Measurements from ENCODE around the gene DNM3.

Gene DNM3

DNA sequence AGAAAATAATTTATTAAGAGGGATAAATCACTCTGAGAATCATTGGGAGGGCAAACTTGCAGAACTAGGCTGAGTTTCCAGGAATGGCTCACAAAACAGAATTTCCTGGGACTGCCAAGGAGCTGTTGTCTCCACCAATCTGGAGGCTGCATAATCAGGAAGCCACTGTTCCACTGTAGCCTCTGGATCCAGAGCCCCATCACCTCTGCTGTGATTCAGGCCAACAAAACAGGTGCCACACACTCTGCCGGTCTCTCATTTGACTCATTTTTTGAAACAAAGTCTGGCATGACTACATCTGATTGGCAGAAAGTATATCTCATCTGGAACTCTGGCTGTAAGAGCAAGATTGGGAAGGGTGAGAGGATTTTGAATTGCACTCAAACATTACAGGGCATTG lies 400.2 kb downstream of the DNM3 start:
- no peak for DNase-seq (ENCODE audit: low read depth)
- H3K4me3 ChIP-seq (ENCODE audit: low read depth, low read length) = no peak overlapping the region
- no peak for TF ChIP-seq CTCF (conservative IDR thresholded peaks at IDR 0.05; ENCODE audit: low read depth, low read length)

DNA sequence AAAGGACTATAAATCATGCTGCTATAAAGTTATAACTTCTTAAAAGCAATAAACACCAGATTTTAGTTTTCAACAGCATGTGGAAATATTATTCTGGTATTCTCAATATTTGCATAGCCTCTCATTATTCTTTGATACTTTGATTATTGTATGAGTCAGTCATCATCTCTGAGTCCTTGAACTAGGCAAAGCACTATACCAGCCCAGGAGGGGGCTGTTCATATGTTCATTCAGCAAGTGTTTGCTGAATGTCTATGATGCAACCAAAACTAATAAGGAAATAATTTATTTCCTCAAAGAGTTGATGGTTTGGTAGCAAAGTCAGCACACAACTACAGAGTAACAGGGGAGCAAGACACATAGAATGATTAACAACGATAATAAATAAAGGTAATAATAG lies 403.6 kb downstream of the DNM3 start:
- TF ChIP-seq CTCF (conservative IDR thresholded peaks at IDR 0.05; ENCODE audit: low read depth, low read length) = no peak
- DNase-seq (ENCODE audit: low read depth) = no peak
- no peak overlapping the region for H3K4me3 ChIP-seq (ENCODE audit: low read depth, low read length)

- no peak for DNase-seq (ENCODE audit: low read depth)
- TF ChIP-seq CTCF (conservative IDR thresholded peaks at IDR 0.05; ENCODE audit: low read depth, low read length) = no peak
Measured at GRCh38 chr1:172245788-172246187, 404.5 kb downstream of the DNM3 start.

DNA sequence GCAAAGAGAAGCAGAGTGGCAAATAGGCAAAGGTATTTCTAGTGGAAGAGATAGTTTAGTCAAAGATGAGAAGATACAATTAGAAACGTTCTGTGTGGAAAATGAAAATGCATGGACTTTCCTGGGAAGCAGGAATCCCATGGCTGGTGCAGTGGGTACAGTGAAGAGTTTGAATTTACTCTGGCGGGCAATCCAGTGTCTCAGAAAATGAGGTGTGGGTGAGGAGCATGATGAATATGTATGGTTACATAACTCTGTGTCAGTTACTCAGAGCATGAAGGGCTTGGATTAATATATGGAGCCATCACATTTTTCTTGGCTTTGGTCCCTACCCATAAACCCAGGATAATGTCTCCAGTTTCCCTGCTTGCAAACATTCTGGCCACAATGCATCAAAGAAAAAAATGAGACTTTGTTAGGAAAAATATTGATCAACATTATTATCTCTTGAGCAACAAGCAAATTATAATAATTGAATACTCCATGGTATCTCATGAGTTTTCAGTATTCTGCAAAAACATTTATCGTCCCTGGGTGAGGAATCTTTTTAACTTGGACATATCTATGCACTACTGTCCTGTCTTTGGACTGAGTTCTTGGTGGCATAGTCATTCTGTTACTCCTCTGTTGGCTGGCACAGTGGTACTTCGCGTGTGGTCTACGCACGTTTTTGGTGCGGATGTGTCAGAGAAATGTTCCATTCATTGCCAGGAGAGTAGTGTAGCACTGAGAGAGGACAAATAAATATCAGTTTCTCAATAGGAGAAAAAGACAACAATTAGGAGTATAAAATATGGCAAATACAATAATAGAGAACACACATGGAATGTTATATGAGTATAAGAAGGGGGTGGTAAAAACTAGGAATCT lies 405.5 kb downstream of the DNM3 start:
- DNase-seq (ENCODE audit: low read depth) = no peak
- no peak for TF ChIP-seq CTCF (conservative IDR thresholded peaks at IDR 0.05; ENCODE audit: low read depth, low read length)
- no peak overlapping the region for H3K4me3 ChIP-seq (ENCODE audit: low read depth, low read length)

More at GRCh38 chr1:172245788-172246187, 404.5 kb downstream of the DNM3 start:
- no peak overlapping the region for H3K4me3 ChIP-seq (ENCODE audit: low read depth, low read length)

DNA sequence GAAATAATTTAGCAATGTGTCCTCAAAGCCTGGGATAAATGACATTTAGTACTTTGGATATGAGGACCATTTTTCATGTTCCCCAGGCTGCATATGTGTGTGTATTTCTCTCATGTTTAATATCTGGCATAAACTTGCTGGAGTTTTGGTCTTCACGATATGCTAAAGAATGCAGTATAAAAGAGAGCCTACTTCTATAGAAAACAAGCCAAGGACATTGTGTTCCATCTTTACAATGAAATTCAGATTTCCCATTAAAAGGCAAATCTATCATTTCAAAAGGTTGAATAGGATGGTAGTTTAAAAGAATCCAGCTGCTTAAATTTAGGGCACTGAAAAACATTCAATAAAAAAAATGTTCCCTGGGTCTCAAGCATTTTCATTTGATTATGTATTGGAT lies 410.2 kb downstream of the DNM3 start:
- no peak overlapping the region for H3K4me3 ChIP-seq (ENCODE audit: low read depth, low read length)
- DNase-seq (ENCODE audit: low read depth) = no peak
- no peak for TF ChIP-seq CTCF (conservative IDR thresholded peaks at IDR 0.05; ENCODE audit: low read depth, low read length)

DNA sequence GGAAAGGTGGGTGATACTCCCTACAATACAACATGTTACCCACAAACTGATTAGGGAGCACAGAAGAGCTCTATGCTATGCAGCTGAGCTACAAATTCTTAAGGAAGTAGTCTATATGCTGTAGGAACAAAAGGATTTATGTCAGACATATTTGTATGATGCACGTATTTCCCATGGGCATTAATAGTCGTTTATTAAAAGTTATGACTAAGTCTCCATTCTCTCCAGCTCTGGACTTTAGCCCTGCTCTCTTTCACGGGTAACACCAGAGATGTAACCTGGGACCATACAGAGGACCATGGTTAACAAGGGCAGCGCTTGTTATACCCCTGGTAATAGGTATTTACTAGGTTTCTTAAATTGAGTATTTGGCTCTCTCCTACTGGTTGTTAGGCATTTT lies 411.0 kb downstream of the DNM3 start:
- no peak overlapping the region for H3K4me3 ChIP-seq (ENCODE audit: low read depth, low read length)
- no peak for DNase-seq (ENCODE audit: low read depth)
- TF ChIP-seq CTCF (conservative IDR thresholded peaks at IDR 0.05; ENCODE audit: low read depth, low read length) = no peak

DNA sequence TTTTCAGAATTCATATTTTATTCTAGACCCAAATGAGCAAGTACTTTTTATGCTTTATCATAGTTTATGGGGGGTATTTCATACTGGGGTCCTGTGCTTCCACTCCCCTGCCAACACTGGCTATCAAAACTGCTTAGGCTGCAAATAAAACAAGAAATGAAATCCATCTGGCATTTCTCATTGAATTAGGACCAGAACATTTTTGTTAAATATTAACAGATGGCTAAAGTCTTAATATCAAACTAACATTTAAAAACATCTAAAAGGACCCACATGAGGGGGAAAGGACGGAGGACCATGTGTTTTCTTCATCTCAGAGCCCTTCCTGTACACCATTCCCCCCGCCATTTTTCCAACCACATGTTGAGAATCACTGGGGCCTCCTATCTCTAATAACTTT lies 411.7 kb downstream of the DNM3 start:
- DNase-seq (ENCODE audit: low read depth) = no peak
- no peak for TF ChIP-seq CTCF (conservative IDR thresholded peaks at IDR 0.05; ENCODE audit: low read depth, low read length)
- no peak overlapping the region for H3K4me3 ChIP-seq (ENCODE audit: low read depth, low read length)

All from choroid plexus epithelial cell (primary cell).